Loucy (cell line): Measurements from ENCODE around the gene CDH20.

Experiments
- H2AFZ ChIP-seq: fragments of 200-600 bp; sonication (generic); 2 replicates; pipeline ENCODE4 v1.6.0; 2016; ENCODE audit warnings: antibody characterized with exemption, mild to moderate bottlenecking, low read length, moderate library complexity
- H3F3A ChIP-seq: fragments of 200-600 bp; 2 replicates; pipeline ENCODE4 v1.6.0; 2016; ENCODE audit warnings: antibody characterized with exemption, low read depth, mild to moderate bottlenecking
- H3K27me3 ChIP-seq: fragments of 200-600 bp; sonication (generic); 2 replicates; pipeline ENCODE4 v1.6.1; 2014; ENCODE audit warnings: low read length, mild to moderate bottlenecking; ENCODE audit not compliant: insufficient read depth, poor library complexity, severe bottlenecking
- H3K36me3 ChIP-seq: fragments of 200-600 bp; sonication (generic); 2 replicates; pipeline ENCODE4 v1.6.1; 2016; ENCODE audit warnings: low read length; ENCODE audit not compliant: insufficient read depth
- H3K4me1 ChIP-seq: fragments of 200-600 bp; sonication (generic); 2 replicates; pipeline ENCODE4 v1.5.1; 2014; ENCODE audit warnings: low read length, mild to moderate bottlenecking; ENCODE audit not compliant: insufficient read depth, poor library complexity, severe bottlenecking
- H3K4me2 ChIP-seq: fragments of 200-600 bp; sonication (generic); 2 replicates; pipeline ENCODE4 v1.6.0; 2014; ENCODE audit warnings: antibody characterized with exemption, low read length, low read depth, mild to moderate bottlenecking; ENCODE audit not compliant: poor library complexity, severe bottlenecking
- H3K4me3 ChIP-seq: fragments of 200-600 bp; sonication (generic); 2 replicates; pipeline ENCODE4 v1.5.1; 2014; ENCODE audit warnings: low read length, mild to moderate bottlenecking, mixed read lengths; ENCODE audit not compliant: poor library complexity, severe bottlenecking
- H3K79me2 ChIP-seq: fragments of 200-600 bp; sonication (generic); 2 replicates; pipeline ENCODE4 v1.6.1; 2014; ENCODE audit warnings: low read length; ENCODE audit not compliant: insufficient read depth
- H3K9ac ChIP-seq: fragments of 200-600 bp; sonication (generic); 2 replicates; pipeline ENCODE4 v1.6.0; 2014; ENCODE audit warnings: mild to moderate bottlenecking, low read depth, low read length, moderate library complexity; ENCODE audit not compliant: poor library complexity, severe bottlenecking
- H3K9me2 ChIP-seq: fragments of 200-600 bp; sonication (generic); replicated peaks from 2 replicates; pipeline ENCODE4 v1.6.1; 2016; ENCODE audit warnings: low read depth, low read length, mixed read lengths
- H3K9me3 ChIP-seq: fragments of 200-600 bp; sonication (generic); 2 replicates; pipeline ENCODE4 v1.6.1; 2014; ENCODE audit warnings: mild to moderate bottlenecking, antibody characterized with exemption, low read length, low read depth; ENCODE audit not compliant: insufficient read depth
- H4K20me1 ChIP-seq: fragments of 200-600 bp; sonication (generic); 2 replicates; pipeline ENCODE4 v1.6.0; 2014; ENCODE audit warnings: antibody characterized with exemption, low read length, mild to moderate bottlenecking; ENCODE audit not compliant: insufficient read depth, poor library complexity, severe bottlenecking
- EZH2phosphoT487 ChIP-seq: fragments of 200-600 bp; IDR thresholded peaks from 2 replicates; pipeline ENCODE4 v1.6.1; 2018; ENCODE audit warnings: antibody characterized with exemption, mild to moderate bottlenecking, moderate library complexity, borderline replicate concordance
- TF ChIP-seq, protein P1 (sequence below): fragments of 200-600 bp; sonication (generic); conservative IDR thresholded peaks from 2 replicates; pipeline ENCODE4 v1.5.1; 2014; ENCODE audit warnings: mild to moderate bottlenecking, antibody characterized with exemption, low read length

The CDH20 gene

DNA sequence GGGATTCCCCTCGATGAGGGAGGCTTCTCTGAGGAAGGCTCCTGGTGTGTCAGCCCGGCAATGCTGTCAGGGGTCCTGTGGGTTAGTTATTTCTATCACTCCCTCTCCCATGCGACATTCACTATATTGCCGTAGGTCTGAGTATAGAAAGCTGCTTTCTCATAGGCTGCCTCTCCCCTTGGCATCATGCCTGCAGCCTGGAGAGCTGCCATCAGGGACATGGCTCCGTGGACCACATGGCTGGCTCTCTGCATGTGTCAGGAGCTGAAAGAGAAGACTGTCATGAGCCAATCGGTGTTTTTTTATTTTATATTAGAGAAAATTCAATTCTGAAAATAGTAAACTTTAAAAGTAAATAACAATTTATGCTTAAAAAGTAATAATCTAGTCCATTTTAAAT, 198.0 kb downstream of the CDH20 start:
- Histone ChIP-seq H3K36me3 (no peaks in the 10 kb centered on the region), H3K4me3 (no peak overlapping the region), H3F3A (no peaks in the 10 kb centered on the region), H4K20me1 (no peaks in the 10 kb centered on the region), H3K27me3 (no peaks in the 10 kb centered on the region), H3K9ac (no peak overlapping the region), H2AFZ (no peak overlapping the region), H3K9me3 (no peaks in the 10 kb centered on the region), H3K4me1 (no peaks in the 10 kb centered on the region), H3K9me2 (no peaks in the 10 kb centered on the region), H3K4me2 (no peak overlapping the region), H3K79me2 (no peaks in the 10 kb centered on the region)
- TF ChIP-seq EZH2phosphoT487 = no peak

DNA sequence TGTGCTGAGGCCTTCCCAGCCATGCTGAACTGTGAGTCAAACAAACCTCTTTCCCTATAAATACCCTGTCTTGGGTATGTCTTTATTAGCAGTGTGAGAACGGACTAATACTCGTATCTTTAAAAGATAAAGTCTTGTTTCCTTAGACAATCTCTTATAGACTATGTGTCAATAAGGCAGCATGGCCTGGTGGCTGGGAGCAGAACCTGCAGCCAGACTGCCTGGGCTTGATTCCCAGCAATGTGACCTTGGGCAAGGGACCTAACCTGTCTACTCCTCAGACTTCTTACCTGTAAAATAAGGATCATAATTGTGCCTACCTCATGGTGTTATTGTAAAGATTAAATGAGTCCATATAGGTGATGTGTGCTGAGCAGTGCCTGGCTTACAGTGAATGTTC, 198.7 kb downstream of the CDH20 start:
- Histone ChIP-seq H3K4me1 (no peaks in the 10 kb centered on the region), H4K20me1 (no peaks in the 10 kb centered on the region), H3F3A (no peaks in the 10 kb centered on the region), H3K4me3 (no peak overlapping the region), H3K9me3 (no peaks in the 10 kb centered on the region), H2AFZ (no peak overlapping the region), H3K27me3 (no peaks in the 10 kb centered on the region), H3K4me2 (no peak overlapping the region), H3K79me2 (no peaks in the 10 kb centered on the region), H3K9me2 (no peaks in the 10 kb centered on the region), H3K9ac (no peak overlapping the region), H3K36me3 (no peaks in the 10 kb centered on the region)
- TF ChIP-seq, protein P1, sequence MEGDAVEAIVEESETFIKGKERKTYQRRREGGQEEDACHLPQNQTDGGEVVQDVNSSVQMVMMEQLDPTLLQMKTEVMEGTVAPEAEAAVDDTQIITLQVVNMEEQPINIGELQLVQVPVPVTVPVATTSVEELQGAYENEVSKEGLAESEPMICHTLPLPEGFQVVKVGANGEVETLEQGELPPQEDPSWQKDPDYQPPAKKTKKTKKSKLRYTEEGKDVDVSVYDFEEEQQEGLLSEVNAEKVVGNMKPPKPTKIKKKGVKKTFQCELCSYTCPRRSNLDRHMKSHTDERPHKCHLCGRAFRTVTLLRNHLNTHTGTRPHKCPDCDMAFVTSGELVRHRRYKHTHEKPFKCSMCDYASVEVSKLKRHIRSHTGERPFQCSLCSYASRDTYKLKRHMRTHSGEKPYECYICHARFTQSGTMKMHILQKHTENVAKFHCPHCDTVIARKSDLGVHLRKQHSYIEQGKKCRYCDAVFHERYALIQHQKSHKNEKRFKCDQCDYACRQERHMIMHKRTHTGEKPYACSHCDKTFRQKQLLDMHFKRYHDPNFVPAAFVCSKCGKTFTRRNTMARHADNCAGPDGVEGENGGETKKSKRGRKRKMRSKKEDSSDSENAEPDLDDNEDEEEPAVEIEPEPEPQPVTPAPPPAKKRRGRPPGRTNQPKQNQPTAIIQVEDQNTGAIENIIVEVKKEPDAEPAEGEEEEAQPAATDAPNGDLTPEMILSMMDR = no peak
- TF ChIP-seq EZH2phosphoT487 = no peak

DNA sequence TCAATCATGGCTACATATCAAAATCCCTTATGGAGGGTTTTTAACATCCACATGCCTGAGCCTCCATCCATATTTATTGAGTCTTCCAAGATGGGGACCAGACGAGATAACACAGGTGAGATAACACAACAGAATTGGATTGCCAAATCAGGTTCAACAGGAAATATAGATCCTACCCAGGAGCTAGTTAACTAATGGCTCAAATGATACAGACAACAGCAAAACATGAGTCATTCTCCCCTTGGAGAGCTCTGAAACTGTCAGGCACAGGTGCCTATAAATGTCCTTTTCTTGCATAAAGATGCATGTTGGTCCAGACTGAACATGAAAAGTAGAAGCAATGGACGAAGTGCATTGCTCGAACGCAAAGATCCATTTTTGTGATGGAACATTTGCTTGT, 202.2 kb downstream of the CDH20 start:
- TF ChIP-seq, protein P1 = no peak
- TF ChIP-seq EZH2phosphoT487 = no peak
- H3K27me3 ChIP-seq = no peaks in the 10 kb centered on the region

DNA sequence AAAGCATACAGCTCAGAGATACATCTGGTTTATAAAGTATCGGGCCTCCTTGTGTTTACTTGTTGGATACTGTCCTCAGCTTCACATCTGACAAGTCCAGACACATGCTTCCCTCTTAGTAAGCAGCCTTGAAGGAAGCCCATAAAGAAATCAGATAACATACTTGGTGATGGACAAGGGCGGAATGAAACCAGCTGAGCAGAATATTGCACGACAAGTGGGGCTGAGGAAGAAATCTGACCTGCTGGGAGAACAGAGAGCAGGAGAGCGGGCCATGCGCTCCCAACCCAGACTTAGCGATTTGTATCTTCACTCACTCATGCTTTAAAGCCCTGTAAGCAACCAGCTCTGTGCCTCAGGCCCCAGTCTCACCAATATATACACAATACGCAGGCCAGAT, 208.4 kb downstream of the CDH20 start:
- no peak overlapping the region for H3K9ac ChIP-seq
- H3K9me2 ChIP-seq = no peaks in the 10 kb centered on the region
- H3F3A ChIP-seq = no peaks in the 10 kb centered on the region
- no peak for TF ChIP-seq EZH2phosphoT487
- TF ChIP-seq, protein P1 = no peak
- H3K27me3 ChIP-seq = no peaks in the 10 kb centered on the region
- H4K20me1 ChIP-seq = no peaks in the 10 kb centered on the region
- H2AFZ ChIP-seq = no peak overlapping the region
- no peaks in the 10 kb centered on the region for H3K9me3 ChIP-seq
- H3K4me3 ChIP-seq = no peak overlapping the region
- no peaks in the 10 kb centered on the region for H3K36me3 ChIP-seq
- no peak overlapping the region for H3K4me2 ChIP-seq
- H3K4me1 ChIP-seq = no peaks in the 10 kb centered on the region
- H3K79me2 ChIP-seq = no peaks in the 10 kb centered on the region

More for the DNA sequence above, 202.2 kb downstream of the CDH20 start:
- H4K20me1 ChIP-seq = no peaks in the 10 kb centered on the region
- H3K9me2 ChIP-seq = no peaks in the 10 kb centered on the region
- no peaks in the 10 kb centered on the region for H3K79me2 ChIP-seq
- no peaks in the 10 kb centered on the region for H3K36me3 ChIP-seq
- H3K4me3 ChIP-seq = no peak overlapping the region
- no peak overlapping the region for H3K4me2 ChIP-seq
- H3K4me1 ChIP-seq = no peaks in the 10 kb centered on the region
- no peaks in the 10 kb centered on the region for H3F3A ChIP-seq
- no peaks in the 10 kb centered on the region for H3K9me3 ChIP-seq
- no peak overlapping the region for H3K9ac ChIP-seq
- H2AFZ ChIP-seq = no peak overlapping the region
